A549 treated with CpdA at 1 μM for 4 hours (cell line): ENCODE results near the gene LRRC59. TPM values are rescaled to one million over a fixed set of nuclear protein-coding genes. Genes with fewer than 3 reads are reported as not detected.

Source experiments
- total RNA-seq: library from RNA; stranded (reverse); fragments of 200-300 nt; extraction: Qiagen RNA extraction; gene quantifications from 5 replicates; pipeline ENCODE4 v1.2.3, GENCODE V29; 2022; ENCODE audit warnings: low read depth

LRRC59 gene
- 228 to 240 TPM (median 230 TPM) in 5 replicates for total RNA-seq

GRCh38 chr17:50397111-50397918 is at the start of gene LRRC59:
TSS of gene LRRC59 (minus strand) at chr17:50397523. CDS start at chr17:50397317, 206 bp downstream.

GRCh38 chr17:50425682-50426471 is 28.6 kb upstream of the LRRC59 start, which contains the start of gene ACSF2:
TSS of gene ACSF2 (plus strand) at chr17:50426218. CDS start at chr17:50426262, 44 bp downstream.

GRCh38 chr17:50372758-50373556 is 24.4 kb downstream of the LRRC59 start, which contains the start of the genes EME1 and MRPL27:
TSS of gene EME1 (plus strand) at chr17:50373229. CDS start at chr17:50375209, 1,980 bp downstream.
TSS of gene MRPL27 (minus strand) at chr17:50373184. CDS start at chr17:50373170, 14 bp downstream.

GRCh38 chr17:50345432-50346312 is 51.7 kb downstream of the LRRC59 start, which contains the start of gene XYLT2:
TSS of gene XYLT2 (plus strand) at chr17:50346126. CDS start at chr17:50346141, 15 bp downstream.

Other genes starting within 250 kb of the LRRC59 start
- gene PPP1R9B, start 246.8 kb downstream of the LRRC59 start, total RNA-seq: 47.0 to 62.9 TPM (median 59.0 TPM) in 5 replicates
- gene SGCA, start 231.5 kb downstream of the LRRC59 start, total RNA-seq: 0.84 to 1.9 TPM (median 1.5 TPM) in 5 replicates
- gene COL1A1, start 195.9 kb downstream of the LRRC59 start, total RNA-seq: 6.9 to 12.8 TPM (median 10.5 TPM) in 5 replicates
- gene TMEM92, start 123.1 kb downstream of the LRRC59 start, total RNA-seq: 24.5 to 28.2 TPM (median 27.3 TPM) in 5 replicates
- gene XYLT2, start 51.4 kb downstream of the LRRC59 start, total RNA-seq: 19.4 to 30.1 TPM (median 20.4 TPM) in 5 replicates
- 140 to 167 TPM (median 158 TPM) in 5 replicates for gene MRPL27, start 24.3 kb downstream of the LRRC59 start, total RNA-seq
- 14.7 to 16.8 TPM (median 15.6 TPM) in 5 replicates for gene EME1, start 24.3 kb downstream of the LRRC59 start, total RNA-seq
- gene ACSF2, start 28.7 kb upstream of the LRRC59 start, total RNA-seq: 9.6 to 16.2 TPM (median 12.4 TPM) in 5 replicates
- gene CHAD, start 71.4 kb upstream of the LRRC59 start, total RNA-seq: not detected in 5 replicates
- gene RSAD1, start 81.3 kb upstream of the LRRC59 start, total RNA-seq: 30.0 to 37.7 TPM (median 34.1 TPM) in 5 replicates
- gene MYCBPAP, start 110.9 kb upstream of the LRRC59 start, total RNA-seq: 0.32 to 1.0 TPM (median 0.37 TPM) in 5 replicates
- gene EPN3, start 135.2 kb upstream of the LRRC59 start, total RNA-seq: 0.10 to 0.63 TPM (median 0.17 TPM) in 5 replicates
- 66.3 to 85.6 TPM (median 79.5 TPM) in 5 replicates for gene SPATA20, start 149.7 kb upstream of the LRRC59 start, total RNA-seq
- gene CACNA1G, start 163.2 kb upstream of the LRRC59 start, total RNA-seq: 3.1 to 4.8 TPM (median 4.4 TPM) in 5 replicates
- gene ABCC3, start 237.4 kb upstream of the LRRC59 start, total RNA-seq: 114 to 159 TPM (median 130 TPM) in 5 replicates